HG03354 (cell line): Measurements from ENCODE around the gene MAGEC3.

Experiments used
- ATAC-seq: cut with Tn5 transposase; IDR thresholded peaks from one replicate; pipeline ENCODE4 v1.9.1; 2021; ENCODE audit warnings: mild to moderate bottlenecking; ENCODE audit not compliant: unreplicated experiment, poor library complexity, severe bottlenecking

MAGEC3 gene

GRCh38 chrX:141941234-141941633 is 103.1 kb downstream of the MAGEC3 start:
- ATAC-seq = no peak

- no peak for ATAC-seq
Observed at GRCh38 chrX:141945426-141945825, 107.3 kb downstream of the MAGEC3 start.

- ATAC-seq = no peak
Observed at GRCh38 chrX:141947350-141947749, 109.2 kb downstream of the MAGEC3 start.
